HepG2 (cell line): ENCODE measurements around the gene FPGS. TPM values are rescaled to one million over a fixed set of nuclear protein-coding genes. Genes with fewer than 3 reads are reported as not detected.

ENCODE experiments used
- DMAP1 ChIP-seq: IDR thresholded peaks from 2 replicates; pipeline ENCODE4 v1.6.1; 2016
- DR1 ChIP-seq: sonication (generic); formaldehyde crosslinking; IDR thresholded peaks from 2 replicates; pipeline ENCODE4 v1.8.0; 2021; ENCODE audit warnings: mild to moderate bottlenecking, missing genetic modification reagents, inconsistent platforms
- EZH2 ChIP-seq: conservative IDR thresholded peaks from 2 replicates; pipeline ENCODE4 v1.6.1; 2012; ENCODE audit warnings: mild to moderate bottlenecking, low read depth, low read length, moderate library complexity
- KDM1A ChIP-seq: IDR thresholded peaks from 2 replicates; pipeline ENCODE4 v1.6.1; 2016; ENCODE audit warnings: missing compliant biosample characterization
- NFRKB ChIP-seq: fragments of 450-650 bp; IDR thresholded peaks from 2 replicates; pipeline ENCODE4 v1.6.1; 2017
- SAP130 ChIP-seq: IDR thresholded peaks from 2 replicates; pipeline ENCODE4 v1.6.1; 2016; ENCODE audit warnings: low read depth
- SOX13 ChIP-seq, 3 experiments: fragments of 450-650 bp in 1 of 3; sonication (generic) in 1 of 3; formaldehyde crosslinking in 1 of 3; IDR thresholded peaks in 2 of 3; conservative IDR thresholded peaks in 1 of 3; 2 replicates each; pipeline versions ENCODE4 v1.5.0 to v1.6.1; 2016 to 2020; ENCODE audit warnings: antibody characterized with exemption in 1 of 3, mild to moderate bottlenecking in 1 of 3, missing compliant biosample characterization in 1 of 3, missing genetic modification reagents in 1 of 3, moderate library complexity in 1 of 3
- SP5 ChIP-seq: IDR thresholded peaks from 2 replicates; pipeline ENCODE4 v1.6.1; 2016; ENCODE audit warnings: low read depth, borderline replicate concordance
- ZBTB14 ChIP-seq: sonication (generic); formaldehyde crosslinking; IDR thresholded peaks from 2 replicates; pipeline ENCODE4 v1.4.0; 2020; ENCODE audit warnings: missing genetic modification reagents
- ZBTB38 ChIP-seq: sonication (generic); formaldehyde crosslinking; IDR thresholded peaks from 2 replicates; pipeline ENCODE4 v1.5.1; 2020; ENCODE audit warnings: mild to moderate bottlenecking, missing genetic modification reagents
- ZBTB7A ChIP-seq: sonication (generic); formaldehyde crosslinking; IDR thresholded peaks from 2 replicates; pipeline ENCODE4 v1.8.0; 2022; ENCODE audit warnings: mild to moderate bottlenecking, missing genetic modification reagents
- ZNF18 ChIP-seq: sonication (generic); formaldehyde crosslinking; IDR thresholded peaks from 2 replicates; pipeline ENCODE4 v1.8.0; 2022; ENCODE audit warnings: mild to moderate bottlenecking, missing genetic modification reagents; ENCODE audit not compliant: insufficient replicate concordance
- ZNF354B ChIP-seq: sonication (generic); formaldehyde crosslinking; IDR thresholded peaks from 2 replicates; pipeline ENCODE4 v1.8.0; 2022; ENCODE audit warnings: mild to moderate bottlenecking, missing genetic modification reagents
- ZNF691 ChIP-seq: sonication (generic); formaldehyde crosslinking; IDR thresholded peaks from 2 replicates; pipeline ENCODE4 v1.4.0; 2020; ENCODE audit warnings: missing genetic modification reagents, low read depth, mild to moderate bottlenecking, borderline replicate concordance
- ZNF83 ChIP-seq: sonication (generic); formaldehyde crosslinking; IDR thresholded peaks from 2 replicates; pipeline ENCODE4 v1.4.0; 2020; ENCODE audit warnings: missing genetic modification reagents, mild to moderate bottlenecking, borderline replicate concordance
- ZSCAN9 ChIP-seq: IDR thresholded peaks from 2 replicates; pipeline ENCODE4 v1.6.1; 2016; ENCODE audit warnings: borderline replicate concordance
- polyA plus RNA-seq, 8 experiments: library from polyadenylated mRNA; depleted of rRNA in 3 of 8; stranded (reverse) in 7 of 8; unstranded in 1 of 8; fragments of >200 nt; fragmentation: Illumina TruSeq in 4 of 8; extraction: Trizol in 4 of 8; gene quantifications; 2 replicates each; pipeline versions ENCODE4 v1.2.1 to v1.2.3, GENCODE V29; 2011 to 2016; ENCODE audit warnings: low read depth in 4 of 8, missing spikeins in 1 of 8, mixed read lengths in 1 of 8; ENCODE audit not compliant: insufficient read depth in 1 of 8
- total RNA-seq, 5 experiments: library from RNA; depleted of rRNA; stranded (reverse); fragments of >200 nt; fragmentation: Illumina TruSeq; extraction: Trizol; gene quantifications; 2 replicates each; pipeline ENCODE4 v1.2.3, GENCODE V29; 2016; ENCODE audit warnings: low read depth in 1 of 5
- TF ChIP-seq, protein P1 (sequence below): sonication (generic); formaldehyde crosslinking; IDR thresholded peaks from 2 replicates; pipeline ENCODE4 v1.4.0; 2020; ENCODE audit warnings: missing genetic modification reagents
- TF ChIP-seq, protein P2 (sequence below): sonication (generic); formaldehyde crosslinking; IDR thresholded peaks from 2 replicates; pipeline ENCODE4 v1.4.0; 2020; ENCODE audit warnings: missing genetic modification reagents

FPGS gene
- total and polyA plus RNA-seq, 2 of the 13 experiments (the other 11 are each of a cell fraction or from before 2014, with no cell fraction given) = 35.6 to 36.8 TPM

DNA sequence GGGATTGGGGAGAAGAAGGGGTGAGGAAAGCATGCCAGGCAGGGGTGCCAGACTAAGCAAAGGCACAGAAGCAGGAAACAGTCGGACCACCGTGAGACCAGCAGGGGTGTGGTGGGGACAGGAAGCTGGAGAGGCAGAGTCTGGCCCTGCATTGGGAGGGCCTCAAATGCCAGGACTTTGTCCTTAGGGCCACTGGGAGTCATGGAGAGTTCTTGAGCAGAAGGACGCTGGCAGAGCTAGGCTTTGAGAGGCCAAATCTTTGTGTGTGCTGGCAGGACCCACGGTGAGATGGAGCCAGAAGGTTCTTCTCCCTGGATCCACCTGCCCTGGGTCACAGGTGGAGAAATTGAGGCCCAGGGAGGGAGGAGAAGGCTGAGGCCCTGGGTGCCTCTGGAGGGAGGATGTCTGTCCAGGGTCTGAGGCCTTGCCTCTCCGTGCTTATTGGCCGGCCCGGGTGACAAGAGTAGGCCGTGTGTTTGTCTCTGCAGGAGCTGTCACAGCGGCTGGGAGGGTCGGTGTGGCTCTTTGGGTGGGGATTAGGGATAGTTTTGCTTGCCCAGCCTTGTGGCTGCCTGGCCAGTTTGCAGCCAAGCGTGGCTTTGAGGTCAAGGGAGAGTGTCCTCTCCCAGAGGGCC lies 53.5 kb downstream of the FPGS start (continued):
- no peak for TF ChIP-seq ZNF691 (CRISPR knock-in tag)
- no peak for TF ChIP-seq NFRKB
- no peak for TF ChIP-seq ZNF83 (CRISPR knock-in tag)
- peak; percentile 23; the same call in 1 of the 2 replicates for TF ChIP-seq KDM1A (CRISPR knock-in tag)
- no peak for TF ChIP-seq ZBTB14 (CRISPR knock-in tag)
- TF ChIP-seq DMAP1 = no peak
- TF ChIP-seq SOX13 (IDR thresholded peaks at IDR 0.05) = no peak
- no peak for TF ChIP-seq SOX13 (CRISPR knock-in tag; conservative IDR thresholded peaks at IDR 0.05 in 1 of 2, IDR thresholded peaks at IDR 0.05 in 1 of 2)
- TF ChIP-seq SAP130 (CRISPR knock-in tag) = no peak; the same call in 1 of the 2 replicates
- no peak for TF ChIP-seq ZSCAN9
- TF ChIP-seq DR1 (CRISPR knock-in tag) = no peak
- TF ChIP-seq ZNF18 (CRISPR knock-in tag) = no peak
- no peak for TF ChIP-seq EZH2
- no peak for TF ChIP-seq ZBTB7A (CRISPR knock-in tag)
- TF ChIP-seq SP5 (CRISPR knock-in tag) = no peak
- TF ChIP-seq, protein P1, sequence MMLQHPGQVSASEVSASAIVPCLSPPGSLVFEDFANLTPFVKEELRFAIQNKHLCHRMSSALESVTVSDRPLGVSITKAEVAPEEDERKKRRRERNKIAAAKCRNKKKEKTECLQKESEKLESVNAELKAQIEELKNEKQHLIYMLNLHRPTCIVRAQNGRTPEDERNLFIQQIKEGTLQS (CRISPR knock-in tag) = no peak
- no peak for TF ChIP-seq ZNF354B (CRISPR knock-in tag)
- TF ChIP-seq, protein P2, sequence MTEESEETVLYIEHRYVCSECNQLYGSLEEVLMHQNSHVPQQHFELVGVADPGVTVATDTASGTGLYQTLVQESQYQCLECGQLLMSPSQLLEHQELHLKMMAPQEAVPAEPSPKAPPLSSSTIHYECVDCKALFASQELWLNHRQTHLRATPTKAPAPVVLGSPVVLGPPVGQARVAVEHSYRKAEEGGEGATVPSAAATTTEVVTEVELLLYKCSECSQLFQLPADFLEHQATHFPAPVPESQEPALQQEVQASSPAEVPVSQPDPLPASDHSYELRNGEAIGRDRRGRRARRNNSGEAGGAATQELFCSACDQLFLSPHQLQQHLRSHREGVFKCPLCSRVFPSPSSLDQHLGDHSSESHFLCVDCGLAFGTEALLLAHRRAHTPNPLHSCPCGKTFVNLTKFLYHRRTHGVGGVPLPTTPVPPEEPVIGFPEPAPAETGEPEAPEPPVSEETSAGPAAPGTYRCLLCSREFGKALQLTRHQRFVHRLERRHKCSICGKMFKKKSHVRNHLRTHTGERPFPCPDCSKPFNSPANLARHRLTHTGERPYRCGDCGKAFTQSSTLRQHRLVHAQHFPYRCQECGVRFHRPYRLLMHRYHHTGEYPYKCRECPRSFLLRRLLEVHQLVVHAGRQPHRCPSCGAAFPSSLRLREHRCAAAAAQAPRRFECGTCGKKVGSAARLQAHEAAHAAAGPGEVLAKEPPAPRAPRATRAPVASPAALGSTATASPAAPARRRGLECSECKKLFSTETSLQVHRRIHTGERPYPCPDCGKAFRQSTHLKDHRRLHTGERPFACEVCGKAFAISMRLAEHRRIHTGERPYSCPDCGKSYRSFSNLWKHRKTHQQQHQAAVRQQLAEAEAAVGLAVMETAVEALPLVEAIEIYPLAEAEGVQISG (CRISPR knock-in tag) = no peak
- TF ChIP-seq ZBTB38 = no peak
